ENCODE results near the gene CDH23.

- TF ChIP-seq, protein P1, sequence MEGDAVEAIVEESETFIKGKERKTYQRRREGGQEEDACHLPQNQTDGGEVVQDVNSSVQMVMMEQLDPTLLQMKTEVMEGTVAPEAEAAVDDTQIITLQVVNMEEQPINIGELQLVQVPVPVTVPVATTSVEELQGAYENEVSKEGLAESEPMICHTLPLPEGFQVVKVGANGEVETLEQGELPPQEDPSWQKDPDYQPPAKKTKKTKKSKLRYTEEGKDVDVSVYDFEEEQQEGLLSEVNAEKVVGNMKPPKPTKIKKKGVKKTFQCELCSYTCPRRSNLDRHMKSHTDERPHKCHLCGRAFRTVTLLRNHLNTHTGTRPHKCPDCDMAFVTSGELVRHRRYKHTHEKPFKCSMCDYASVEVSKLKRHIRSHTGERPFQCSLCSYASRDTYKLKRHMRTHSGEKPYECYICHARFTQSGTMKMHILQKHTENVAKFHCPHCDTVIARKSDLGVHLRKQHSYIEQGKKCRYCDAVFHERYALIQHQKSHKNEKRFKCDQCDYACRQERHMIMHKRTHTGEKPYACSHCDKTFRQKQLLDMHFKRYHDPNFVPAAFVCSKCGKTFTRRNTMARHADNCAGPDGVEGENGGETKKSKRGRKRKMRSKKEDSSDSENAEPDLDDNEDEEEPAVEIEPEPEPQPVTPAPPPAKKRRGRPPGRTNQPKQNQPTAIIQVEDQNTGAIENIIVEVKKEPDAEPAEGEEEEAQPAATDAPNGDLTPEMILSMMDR (IDR thresholded peaks at IDR 0.05) = no peak
- no peak for TF ChIP-seq POLR2A (IDR thresholded peaks at IDR 0.05)
Observed at GRCh38 chr10:71481746-71482410, 85.2 kb downstream of the CDH23 start.
